ENCODE results near the gene GANC. TPM values are rescaled to one million over a fixed set of nuclear protein-coding genes. Genes with fewer than 3 reads are reported as not detected.
"Not testable (repeated sequence)": the region's sequence is repeated elsewhere in the genome, so short reads cannot be mapped to it uniquely, and the experiment has no call there.

GANC gene
- total RNA-seq, 2 experiments from 2014 or later = 38.3 to 38.6 TPM

DNA sequence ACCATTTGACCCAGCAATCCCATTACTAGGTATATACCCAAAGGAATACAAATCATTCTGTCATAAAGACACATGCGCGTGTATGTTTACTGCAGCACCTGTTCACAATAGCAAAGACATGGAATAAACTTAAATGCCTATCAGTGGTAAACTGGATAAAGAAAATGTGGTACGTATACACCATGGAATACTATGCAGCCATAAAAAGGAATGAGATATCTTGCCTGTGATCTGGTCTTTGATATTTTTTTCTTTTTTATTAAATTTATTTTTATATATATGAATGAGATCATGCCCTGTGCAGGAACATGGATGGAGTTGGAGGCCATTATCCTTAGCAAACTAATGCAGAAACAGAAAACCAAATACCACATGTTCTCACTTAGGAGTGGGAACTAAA is 64.1 kb downstream of the GANC start:
- peaks cover 25% of the 10 kb centered on the region for H3K36me3 Mint-ChIP-seq
- H3K27ac Mint-ChIP-seq; DNase-seq; H3K4me3 Mint-ChIP-seq; H3K27me3 Mint-ChIP-seq; ATAC-seq (ENCODE audit: low read depth); H3K4me1 Mint-ChIP-seq; POLR2A ChIA-PET: not testable (repeated sequence)
- peaks cover 13% of the 10 kb centered on the region for H3K9me3 Mint-ChIP-seq

DNA sequence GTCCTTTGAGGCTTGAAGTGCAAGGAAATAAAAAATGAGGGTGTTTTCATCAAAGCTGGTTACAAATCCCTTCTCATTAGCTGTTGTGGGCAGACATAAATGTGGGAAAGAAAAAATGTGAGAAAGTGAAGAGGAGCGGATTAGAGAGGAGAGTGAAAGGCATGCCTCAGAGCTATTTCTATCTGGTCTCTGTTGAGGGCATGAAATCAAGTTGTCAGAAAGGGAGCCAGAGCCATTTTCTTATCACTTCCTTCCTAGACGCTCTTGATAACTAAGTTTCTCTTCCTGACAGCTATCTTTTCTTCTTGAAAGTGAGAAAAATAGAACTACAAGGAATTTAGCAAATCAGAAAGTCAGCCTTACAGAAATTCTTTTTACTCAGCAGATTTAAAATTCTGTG is 65.5 kb downstream of the GANC start:
- Mint-ChIP-seq H3K27me3 (no peaks in the 10 kb centered on the region), H3K4me1 (peaks cover 1% of the 10 kb centered on the region), H3K27ac (no peak overlapping the region), H3K9me3 (peaks cover 13% of the 10 kb centered on the region), H3K36me3 (peaks cover 23% of the 10 kb centered on the region), H3K4me3 (no peak overlapping the region)
- DNase-seq = no peak
- ATAC-seq (ENCODE audit: low read depth) = no peak
- POLR2A ChIA-PET = no interaction called here

DNA sequence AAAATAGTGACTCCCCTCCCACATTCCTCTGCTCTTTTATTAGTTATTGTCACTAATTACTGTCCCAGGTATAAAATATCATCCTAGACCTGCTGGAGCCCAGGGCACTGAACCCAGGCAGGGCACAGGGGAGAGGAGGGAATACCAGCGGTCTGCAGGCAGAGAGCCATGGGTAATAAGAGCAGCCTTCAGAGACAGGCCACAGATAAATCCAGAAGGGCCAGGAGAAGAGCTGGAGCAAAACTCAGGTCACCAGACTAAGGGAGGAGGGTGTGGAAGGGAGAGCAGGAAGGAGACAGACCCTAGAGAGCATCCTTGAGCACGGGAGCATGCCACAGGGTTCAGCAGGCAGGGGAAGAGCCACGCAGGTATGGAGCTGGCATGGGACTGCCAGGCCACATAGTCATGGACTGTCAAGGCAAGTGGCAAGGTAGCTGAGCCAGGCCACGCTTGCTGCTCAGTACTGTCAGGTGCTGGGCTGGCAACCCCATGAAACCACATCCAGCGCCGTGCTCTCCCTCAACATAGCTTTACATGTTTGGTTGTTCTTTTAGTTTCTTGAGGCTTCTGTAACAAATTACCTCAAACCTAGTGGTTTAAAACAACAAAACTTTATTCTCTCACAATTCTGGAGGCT is 70.7 kb downstream of the GANC start:
- Mint-ChIP-seq H3K27ac (peak overlapping the region; percentile 42), H3K4me3 (no peak overlapping the region), H3K36me3 (peaks cover 7% of the 10 kb centered on the region), H3K27me3 (no peaks in the 10 kb centered on the region), H3K9me3 (no peaks in the 10 kb centered on the region), H3K4me1 (peaks cover 9% of the 10 kb centered on the region)
- no peak for ATAC-seq (ENCODE audit: low read depth)
- DNase-seq = no peak
- POLR2A ChIA-PET = no interaction called here

DNA sequence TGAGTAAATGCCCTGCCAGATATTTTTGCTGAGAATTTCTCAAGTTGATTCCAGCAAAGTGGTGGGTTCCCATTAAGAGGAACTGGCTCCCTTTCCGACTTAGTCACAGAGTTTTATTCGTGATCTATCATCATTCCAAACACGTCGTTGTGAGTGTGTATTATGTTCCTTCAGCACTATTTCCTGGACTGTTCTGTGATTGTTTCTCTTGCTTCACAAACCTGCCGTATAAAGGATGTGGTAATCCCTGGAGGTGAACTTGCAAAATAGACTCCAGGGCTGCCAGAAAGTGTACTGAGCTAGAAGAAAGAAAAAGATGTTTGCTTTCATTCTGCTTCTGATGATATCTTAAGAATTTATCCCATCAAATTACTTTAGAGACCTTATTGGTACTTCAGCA is 71.8 kb downstream of the GANC start:
- Mint-ChIP-seq H3K27ac (no peak overlapping the region), H3K27me3 (no peaks in the 10 kb centered on the region), H3K36me3 (peaks cover 10% of the 10 kb centered on the region), H3K4me3 (no peak overlapping the region), H3K9me3 (no peaks in the 10 kb centered on the region), H3K4me1 (peaks cover 9% of the 10 kb centered on the region)
- POLR2A ChIA-PET = no interaction called here
- DNase-seq (no peak), ATAC-seq (ENCODE audit: low read depth) (peak; percentile 61)

DNA sequence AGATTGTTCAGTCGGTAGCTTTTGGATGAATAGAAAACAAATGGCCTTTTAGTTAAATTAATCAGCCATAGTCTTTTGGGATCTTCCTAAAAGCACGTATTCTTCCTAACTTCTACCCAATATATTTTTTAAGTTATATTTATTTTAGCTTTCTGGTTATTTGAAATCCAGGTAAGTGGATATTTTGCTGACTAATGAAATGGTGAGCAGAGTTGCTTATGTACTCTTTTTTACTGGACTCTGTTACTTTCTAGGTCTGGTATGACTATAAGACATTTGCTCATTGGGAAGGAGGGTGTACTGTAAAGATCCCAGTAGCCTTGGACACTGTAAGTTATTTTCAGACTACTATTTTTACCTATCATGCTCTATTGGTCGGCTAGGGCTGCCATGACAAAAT is 72.5 kb downstream of the GANC start:
- Mint-ChIP-seq H3K9me3 (no peaks in the 10 kb centered on the region), H3K27me3 (no peaks in the 10 kb centered on the region), H3K27ac (no peak overlapping the region), H3K4me3 (no peak overlapping the region), H3K4me1 (peaks cover 9% of the 10 kb centered on the region), H3K36me3 (peaks cover 12% of the 10 kb centered on the region)
- ATAC-seq (ENCODE audit: low read depth) (no peak), DNase-seq (no peak)
- POLR2A ChIA-PET = no interaction called here

DNA sequence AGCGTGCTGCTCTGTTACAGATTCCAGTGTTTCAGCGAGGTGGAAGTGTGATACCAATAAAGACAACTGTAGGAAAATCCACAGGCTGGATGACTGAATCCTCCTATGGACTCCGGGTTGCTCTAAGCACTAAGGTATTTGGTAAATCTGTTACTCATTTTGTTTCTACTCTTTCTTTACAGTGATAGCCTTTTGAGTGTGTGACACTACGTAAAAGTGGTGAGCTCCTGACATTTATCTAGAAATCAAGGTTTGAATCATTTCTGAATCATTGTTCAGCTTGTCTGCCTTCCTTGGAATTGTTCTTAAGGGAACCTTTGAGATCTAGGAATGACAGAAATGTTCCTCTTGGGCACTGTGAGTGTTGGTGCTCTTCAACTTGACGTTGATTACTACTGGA is 75.1 kb downstream of the GANC start:
- no peak for ATAC-seq (ENCODE audit: low read depth)
- DNase-seq = no peak
- H3K27me3 Mint-ChIP-seq = no peaks in the 10 kb centered on the region
- H3K4me3 Mint-ChIP-seq = no peak overlapping the region
- POLR2A ChIA-PET = interaction anchor here (0.5 kb wide), 1 partner anchor 253 kb away, joined by 4 read pairs; no protein-coding TSS in a partner anchor
- peaks cover 15% of the 10 kb centered on the region for H3K36me3 Mint-ChIP-seq
- H3K27ac Mint-ChIP-seq = no peak overlapping the region
- H3K4me1 Mint-ChIP-seq = peaks cover 9% of the 10 kb centered on the region
- H3K9me3 Mint-ChIP-seq = no peaks in the 10 kb centered on the region

DNA sequence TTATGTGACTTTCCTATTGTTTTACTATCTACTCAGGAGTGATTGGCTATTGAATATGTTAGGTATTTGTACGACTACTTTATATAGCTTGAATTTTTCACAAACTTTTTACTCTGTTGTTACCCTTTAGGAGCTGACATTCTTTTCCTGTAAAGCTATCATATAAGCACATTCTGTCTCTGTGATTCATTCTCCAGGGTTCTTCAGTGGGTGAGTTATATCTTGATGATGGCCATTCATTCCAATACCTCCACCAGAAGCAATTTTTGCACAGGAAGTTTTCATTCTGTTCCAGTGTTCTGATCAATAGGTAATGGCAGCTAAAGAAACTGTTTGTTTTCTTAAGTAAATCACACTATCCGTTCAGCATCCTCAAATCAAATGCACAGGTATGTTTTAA is 76.2 kb downstream of the GANC start:
- H3K27me3 Mint-ChIP-seq = no peaks in the 10 kb centered on the region
- peaks cover 18% of the 10 kb centered on the region for H3K36me3 Mint-ChIP-seq
- no peak overlapping the region for H3K4me3 Mint-ChIP-seq
- no peak for ATAC-seq (ENCODE audit: low read depth)
- no peaks in the 10 kb centered on the region for H3K9me3 Mint-ChIP-seq
- no peak for DNase-seq
- no peak overlapping the region for H3K27ac Mint-ChIP-seq
- POLR2A ChIA-PET = interaction anchor here (0.5 kb wide), 1 partner anchor 217 kb away, joined by 4 read pairs; no protein-coding TSS in a partner anchor
- peaks cover 9% of the 10 kb centered on the region for H3K4me1 Mint-ChIP-seq

DNA sequence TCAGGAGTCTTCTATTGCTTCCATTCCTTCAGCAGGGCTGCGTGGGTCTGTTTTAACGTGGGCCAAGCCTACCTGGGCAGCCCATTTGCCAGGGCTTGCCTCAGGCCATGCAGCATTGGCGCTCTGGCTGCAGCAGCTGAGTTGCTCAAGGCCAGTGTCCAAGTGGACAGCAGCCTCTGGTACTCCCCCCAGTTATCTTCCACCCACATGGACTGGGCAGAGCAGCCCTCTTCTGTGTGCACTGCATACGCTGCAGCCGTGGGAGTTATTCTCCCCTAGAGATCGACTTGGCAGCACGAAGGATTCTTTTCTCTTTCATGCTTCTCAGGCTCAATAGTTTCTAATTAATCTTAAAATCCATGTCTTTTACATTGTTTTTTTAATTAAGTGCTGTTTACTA is 79.4 kb downstream of the GANC start:
- no peak for DNase-seq
- POLR2A ChIA-PET = no interaction called here
- Mint-ChIP-seq H3K27me3 (no peaks in the 10 kb centered on the region), H3K4me1 (no peaks in the 10 kb centered on the region), H3K36me3 (peaks cover 10% of the 10 kb centered on the region), H3K9me3 (no peaks in the 10 kb centered on the region), H3K4me3 (no peak overlapping the region), H3K27ac (no peak overlapping the region)
- no peak for ATAC-seq (ENCODE audit: low read depth)

DNA sequence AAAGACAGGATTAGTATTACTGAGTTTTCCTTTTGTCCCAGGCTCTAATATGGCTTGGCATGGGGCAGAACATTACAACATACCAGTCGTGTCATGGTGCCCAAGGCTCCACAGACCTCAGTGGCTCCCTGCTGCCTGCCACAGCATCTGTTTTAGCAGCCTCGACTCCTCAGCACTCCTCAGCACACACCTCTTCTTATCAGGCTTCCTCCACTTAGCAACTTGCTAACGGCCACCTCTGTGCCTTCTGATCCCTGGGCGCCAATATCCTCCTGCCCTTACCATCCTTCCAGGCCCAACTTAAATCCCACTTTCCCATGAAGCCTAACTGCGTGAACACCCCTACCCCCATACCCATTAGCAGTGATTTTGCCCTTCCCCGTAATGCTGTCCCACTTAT is 80.1 kb downstream of the GANC start:
- DNase-seq (no peak), ATAC-seq (ENCODE audit: low read depth) (no peak)
- Mint-ChIP-seq H3K9me3 (no peaks in the 10 kb centered on the region), H3K4me3 (no peak overlapping the region), H3K27ac (no peak overlapping the region), H3K27me3 (no peaks in the 10 kb centered on the region), H3K4me1 (no peaks in the 10 kb centered on the region), H3K36me3 (peaks cover 10% of the 10 kb centered on the region)
- POLR2A ChIA-PET = no interaction called here

DNA sequence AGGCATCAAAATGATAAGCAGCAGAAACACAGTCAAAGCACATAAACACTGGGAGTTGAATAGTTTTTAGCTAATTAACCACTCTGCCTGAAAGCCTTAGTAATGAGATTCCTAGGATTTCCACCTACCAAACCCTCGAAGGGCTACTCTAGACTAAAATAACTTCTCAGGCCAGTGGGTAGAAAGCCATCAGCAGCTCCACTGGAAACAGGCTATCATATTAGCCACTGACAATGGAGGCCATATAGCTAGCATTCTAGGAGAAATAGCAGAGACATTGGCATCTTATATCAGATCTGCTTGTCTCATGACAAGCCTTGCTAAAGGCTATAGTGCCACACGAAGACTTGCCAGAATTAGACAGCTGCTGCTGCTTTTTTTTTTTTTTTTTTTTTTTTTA is 81.8 kb downstream of the GANC start:
- no peaks in the 10 kb centered on the region for H3K4me1 Mint-ChIP-seq
- no peak overlapping the region for H3K4me3 Mint-ChIP-seq
- H3K27me3 Mint-ChIP-seq = no peaks in the 10 kb centered on the region
- ATAC-seq (ENCODE audit: low read depth) (no peak), DNase-seq (no peak)
- POLR2A ChIA-PET = no interaction called here
- H3K36me3 Mint-ChIP-seq = peaks cover 7% of the 10 kb centered on the region
- no peaks in the 10 kb centered on the region for H3K9me3 Mint-ChIP-seq
- H3K27ac Mint-ChIP-seq = no peak overlapping the region

DNA sequence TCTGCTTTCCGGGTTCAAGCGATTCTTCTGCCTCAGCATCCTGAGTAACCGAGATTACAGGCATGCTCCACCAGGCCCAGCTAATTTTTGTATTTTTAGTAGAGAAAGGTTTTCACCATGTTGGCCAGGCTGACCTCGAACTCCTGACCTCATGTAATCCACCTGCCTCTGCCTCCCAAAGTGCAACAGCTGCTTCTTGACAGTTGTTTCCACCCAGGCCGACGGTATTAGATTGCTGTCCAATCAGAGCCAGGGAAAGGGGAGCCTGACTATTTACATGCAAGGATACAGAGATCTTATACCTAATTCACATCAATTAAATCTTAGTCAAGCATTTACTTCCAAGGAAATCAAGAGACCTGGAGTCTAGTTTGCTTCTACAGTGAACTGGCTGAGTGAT is 82.3 kb downstream of the GANC start:
- Mint-ChIP-seq H3K27ac (no peak overlapping the region), H3K4me1 (no peaks in the 10 kb centered on the region), H3K27me3 (no peaks in the 10 kb centered on the region), H3K36me3 (peaks cover 5% of the 10 kb centered on the region), H3K9me3 (no peaks in the 10 kb centered on the region), H3K4me3 (no peak overlapping the region)
- ATAC-seq (ENCODE audit: low read depth) (no peak), DNase-seq (no peak)
- POLR2A ChIA-PET = no interaction called here

DNA sequence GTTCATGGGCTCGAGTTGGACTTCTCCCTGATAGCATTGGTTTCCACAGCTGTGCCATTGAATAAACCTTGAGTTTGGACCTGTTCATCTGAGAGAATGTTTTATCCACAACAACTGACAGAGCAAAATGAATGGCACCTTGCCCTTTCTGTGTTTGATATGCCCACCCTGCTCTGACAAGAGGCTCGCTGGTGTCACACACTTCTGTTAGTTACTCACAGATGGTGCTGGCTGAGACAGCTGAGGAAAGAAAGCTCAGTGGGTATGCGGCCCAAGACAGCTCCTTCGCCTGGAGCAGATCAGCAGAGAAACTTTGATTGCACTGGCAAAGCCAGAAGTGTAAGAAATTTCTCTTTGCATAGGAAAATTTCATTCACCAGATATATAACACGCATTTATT is 83.8 kb downstream of the GANC start:
- H3K36me3 Mint-ChIP-seq = peaks cover 3% of the 10 kb centered on the region
- H3K27ac Mint-ChIP-seq = no peak overlapping the region
- peaks cover 4% of the 10 kb centered on the region for H3K4me1 Mint-ChIP-seq
- H3K4me3 Mint-ChIP-seq = no peak overlapping the region
- POLR2A ChIA-PET = no interaction called here
- no peaks in the 10 kb centered on the region for H3K27me3 Mint-ChIP-seq
- H3K9me3 Mint-ChIP-seq = no peaks in the 10 kb centered on the region
- DNase-seq (no peak), ATAC-seq (ENCODE audit: low read depth) (no peak)

DNA sequence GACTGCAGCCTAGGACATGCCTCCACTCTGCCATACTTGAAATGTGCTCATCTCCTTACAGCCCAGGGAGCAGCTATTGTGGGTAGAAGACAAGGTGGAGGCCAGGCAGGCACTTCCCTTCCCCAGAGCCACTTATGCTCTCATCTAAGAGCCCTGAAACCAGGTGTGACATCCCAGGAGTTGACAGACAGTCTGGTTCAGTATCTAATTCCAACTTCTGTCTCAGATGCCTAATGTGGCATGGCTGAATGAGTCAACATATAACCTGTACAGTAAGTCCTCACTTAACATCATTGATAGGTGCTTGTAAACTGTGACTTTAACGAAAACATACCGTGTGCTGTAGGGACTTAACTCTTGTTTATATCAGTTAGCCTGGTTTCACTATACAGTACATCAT is 85.1 kb downstream of the GANC start:
- Mint-ChIP-seq H3K27me3 (no peaks in the 10 kb centered on the region), H3K36me3 (peaks cover 2% of the 10 kb centered on the region), H3K27ac (no peak overlapping the region), H3K4me3 (no peak overlapping the region), H3K9me3 (no peaks in the 10 kb centered on the region), H3K4me1 (peaks cover 4% of the 10 kb centered on the region)
- DNase-seq (no peak), ATAC-seq (ENCODE audit: low read depth) (no peak)
- POLR2A ChIA-PET = no interaction called here

DNA sequence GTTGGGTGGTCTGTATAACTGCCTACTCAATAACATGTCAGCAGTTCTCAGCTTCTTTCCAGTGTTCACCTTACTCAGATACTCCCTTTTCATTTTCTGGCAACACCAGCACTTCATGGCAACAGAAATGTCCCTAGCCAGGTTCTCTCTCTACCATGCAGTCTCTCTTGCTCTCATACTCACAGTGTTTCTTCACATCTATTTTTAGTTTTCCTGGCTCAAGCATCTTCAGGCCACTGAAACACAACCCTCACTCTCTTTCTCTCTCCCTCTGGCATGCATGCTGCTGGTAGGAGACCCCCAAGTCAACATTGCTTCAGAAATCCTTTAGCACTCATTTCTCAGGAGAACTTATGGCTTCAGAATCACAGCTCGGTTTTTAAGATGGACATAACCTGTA is 86.2 kb downstream of the GANC start, which contains the start of gene CAPN3:
Gene CAPN3, plus strand, starts transcription at position 253 of the 400 bp plus-strand sequence. CDS start 305 bp downstream, outside the sequence.
- no peaks in the 10 kb centered on the region for H3K36me3 Mint-ChIP-seq
- H3K9me3 Mint-ChIP-seq = no peaks in the 10 kb centered on the region
- DNase-seq = no peak
- no peak within 1 kb of the TSS for H3K27ac Mint-ChIP-seq
- POLR2A ChIA-PET = no interaction called here
- no peak for ATAC-seq (ENCODE audit: low read depth)
- peaks cover 4% of the 10 kb centered on the region for H3K4me1 Mint-ChIP-seq
- no peak within 1 kb of the TSS for H3K4me3 Mint-ChIP-seq
- no peaks in the 10 kb centered on the region for H3K27me3 Mint-ChIP-seq

DNA sequence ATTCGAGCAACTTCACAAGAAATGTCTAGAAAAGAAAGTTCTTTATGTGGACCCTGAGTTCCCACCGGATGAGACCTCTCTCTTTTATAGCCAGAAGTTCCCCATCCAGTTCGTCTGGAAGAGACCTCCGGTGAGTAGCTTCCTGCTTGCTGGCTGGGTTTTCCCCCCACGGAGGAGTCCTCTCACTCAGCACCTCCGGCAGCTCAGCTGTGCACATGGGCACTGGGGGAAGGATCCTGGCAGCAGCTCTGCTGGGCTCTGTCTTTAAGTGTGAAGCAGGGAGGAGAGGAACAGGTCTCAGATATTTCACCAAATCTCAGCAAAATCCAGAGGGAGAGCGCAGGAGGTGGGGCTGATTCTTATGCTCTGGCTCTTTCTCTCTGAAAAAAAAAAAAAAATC is 87.0 kb downstream of the GANC start:
- POLR2A ChIA-PET = no interaction called here
- DNase-seq (no peak), ATAC-seq (ENCODE audit: low read depth) (no peak)
- H3K4me1 Mint-ChIP-seq = peaks cover 4% of the 10 kb centered on the region
- H3K27me3 Mint-ChIP-seq = no peaks in the 10 kb centered on the region
- H3K27ac Mint-ChIP-seq = no peak overlapping the region
- H3K9me3 Mint-ChIP-seq = no peaks in the 10 kb centered on the region
- no peak overlapping the region for H3K4me3 Mint-ChIP-seq
- no peaks in the 10 kb centered on the region for H3K36me3 Mint-ChIP-seq

All from activated naive CD8-positive, alpha-beta T cell treated with anti-CD3 and anti-CD28 coated beads, Interleukin-2, amount 10 ng/mL, durations not matched to agents 7 days and 5 days (primary cell).